ENCODE data around the gene CD81. TPM values are rescaled to one million over a fixed set of nuclear protein-coding genes. Genes with fewer than 3 reads are reported as not detected.
A peak's percentile ranks its signal among the peaks of the same experiment; 100 is the strongest.

The CD81 gene
- total and polyA plus RNA-seq, 2 donors from 2014 or later: 827 to 950 TPM

DNA sequence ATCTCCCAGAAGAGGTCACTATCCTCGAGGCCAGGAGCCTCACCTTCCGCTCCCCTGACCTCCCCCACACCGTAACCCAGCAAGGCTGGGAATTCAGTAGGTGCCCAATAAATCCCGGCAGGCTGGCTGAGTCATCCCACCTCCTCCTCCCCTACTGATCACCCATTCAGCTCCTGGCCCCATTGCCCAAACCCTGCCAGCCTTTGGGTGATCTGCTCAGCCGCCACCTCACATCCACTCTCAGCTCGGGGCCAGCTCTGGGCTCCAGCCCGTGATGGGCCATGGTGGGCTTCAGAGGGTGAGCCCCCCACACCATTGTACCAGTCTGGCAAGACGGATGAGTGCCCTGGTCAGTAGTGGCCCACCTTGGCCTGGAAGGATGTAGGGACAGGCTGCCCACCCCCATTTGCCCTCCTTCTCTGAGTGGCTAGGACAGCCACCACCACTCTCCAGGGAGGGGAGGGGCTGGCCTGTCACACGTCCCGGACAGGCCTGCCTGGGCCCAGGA lies 59.0 kb downstream of the CD81 start:
- intact Hi-C loops (cut with DNase I): no loop called here
- TF ChIP-seq, protein P1, sequence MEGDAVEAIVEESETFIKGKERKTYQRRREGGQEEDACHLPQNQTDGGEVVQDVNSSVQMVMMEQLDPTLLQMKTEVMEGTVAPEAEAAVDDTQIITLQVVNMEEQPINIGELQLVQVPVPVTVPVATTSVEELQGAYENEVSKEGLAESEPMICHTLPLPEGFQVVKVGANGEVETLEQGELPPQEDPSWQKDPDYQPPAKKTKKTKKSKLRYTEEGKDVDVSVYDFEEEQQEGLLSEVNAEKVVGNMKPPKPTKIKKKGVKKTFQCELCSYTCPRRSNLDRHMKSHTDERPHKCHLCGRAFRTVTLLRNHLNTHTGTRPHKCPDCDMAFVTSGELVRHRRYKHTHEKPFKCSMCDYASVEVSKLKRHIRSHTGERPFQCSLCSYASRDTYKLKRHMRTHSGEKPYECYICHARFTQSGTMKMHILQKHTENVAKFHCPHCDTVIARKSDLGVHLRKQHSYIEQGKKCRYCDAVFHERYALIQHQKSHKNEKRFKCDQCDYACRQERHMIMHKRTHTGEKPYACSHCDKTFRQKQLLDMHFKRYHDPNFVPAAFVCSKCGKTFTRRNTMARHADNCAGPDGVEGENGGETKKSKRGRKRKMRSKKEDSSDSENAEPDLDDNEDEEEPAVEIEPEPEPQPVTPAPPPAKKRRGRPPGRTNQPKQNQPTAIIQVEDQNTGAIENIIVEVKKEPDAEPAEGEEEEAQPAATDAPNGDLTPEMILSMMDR (IDR thresholded peaks at IDR 0.05; ENCODE audit: borderline replicate concordance, extremely low read depth, insufficient read depth): no peak
- H3K9me3 ChIP-seq (ENCODE audit: control insufficient read depth in 2 of 3, insufficient read depth in 1 of 3, low read length in 3 of 3): no peaks in the 10 kb centered on the region
- H3K4me3 ChIP-seq (ENCODE audit: low read length in 3 of 3): no peak overlapping the region
- H3K4me1 ChIP-seq (ENCODE audit: control insufficient read depth in 2 of 3, insufficient read depth in 2 of 3, low read depth in 1 of 3, low read length in 3 of 3): no peaks in the 10 kb centered on the region
- no peak overlapping the region for H3K9ac ChIP-seq (ENCODE audit: low read length in 3 of 3)
- peaks cover 0 to 6% (median 0%) of the 10 kb centered on the region in 3 donors for H3K36me3 ChIP-seq (ENCODE audit: control insufficient read depth in 2 of 3, insufficient read depth in 3 of 3, low read length in 3 of 3)
- FAIRE-seq (no peak), DNase-seq (peak in 1 of 5 donors; percentile 55)
- H3K27me3 ChIP-seq (ENCODE audit: control insufficient read depth, insufficient read depth, low read length): no peaks in the 10 kb centered on the region
- no peak overlapping the region for H3K27ac ChIP-seq (ENCODE audit: low read depth in 2 of 2, low read length in 2 of 2)

- DNase-seq: peak in 2 of 5 donors; percentile 36 to 69
Measured at GRCh38 chr11:2436521-2437031, 59.5 kb downstream of the CD81 start.

GRCh38 chr11:2437516-2437915 lies 60.4 kb downstream of the CD81 start:
- Histone ChIP-seq H3K9me3 (ENCODE audit: control insufficient read depth in 2 of 3, insufficient read depth in 1 of 3, low read length in 3 of 3) (no peaks in the 10 kb centered on the region), H3K36me3 (ENCODE audit: control insufficient read depth in 2 of 3, insufficient read depth in 3 of 3, low read length in 3 of 3) (peaks cover 0 to 6% (median 0%) of the 10 kb centered on the region in 3 donors), H3K27ac (ENCODE audit: low read depth in 2 of 2, low read length in 2 of 2) (no peak overlapping the region), H3K4me1 (ENCODE audit: control insufficient read depth in 2 of 3, insufficient read depth in 2 of 3, low read depth in 1 of 3, low read length in 3 of 3) (no peaks in the 10 kb centered on the region), H3K4me3 (ENCODE audit: low read length in 3 of 3) (no peak overlapping the region), H3K9ac (ENCODE audit: low read length in 3 of 3) (no peak overlapping the region), H3K27me3 (ENCODE audit: control insufficient read depth, insufficient read depth, low read length) (no peaks in the 10 kb centered on the region)
- intact Hi-C loops (cut with DNase I): no loop called here
- TF ChIP-seq, protein P1 (IDR thresholded peaks at IDR 0.05; ENCODE audit: borderline replicate concordance, extremely low read depth, insufficient read depth): no peak
- DNase-seq (peak in 1 of 5 donors; percentile 20), FAIRE-seq (no peak)

More at GRCh38 chr11:2436521-2437031, 59.5 kb downstream of the CD81 start:
- no peaks in the 10 kb centered on the region for H3K9me3 ChIP-seq (ENCODE audit: control insufficient read depth in 2 of 3, insufficient read depth in 1 of 3, low read length in 3 of 3)
- no peaks in the 10 kb centered on the region for H3K4me1 ChIP-seq (ENCODE audit: control insufficient read depth in 2 of 3, insufficient read depth in 2 of 3, low read depth in 1 of 3, low read length in 3 of 3)
- H3K4me3 ChIP-seq (ENCODE audit: low read length in 3 of 3): no peak overlapping the region
- H3K27ac ChIP-seq (ENCODE audit: low read depth in 2 of 2, low read length in 2 of 2): no peak overlapping the region
- H3K9ac ChIP-seq (ENCODE audit: low read length in 3 of 3): no peak overlapping the region
- peaks cover 0 to 6% (median 0%) of the 10 kb centered on the region in 3 donors for H3K36me3 ChIP-seq (ENCODE audit: control insufficient read depth in 2 of 3, insufficient read depth in 3 of 3, low read length in 3 of 3)
- no peaks in the 10 kb centered on the region for H3K27me3 ChIP-seq (ENCODE audit: control insufficient read depth, insufficient read depth, low read length)
- no peak for FAIRE-seq
- TF ChIP-seq, protein P1 (IDR thresholded peaks at IDR 0.05; ENCODE audit: borderline replicate concordance, extremely low read depth, insufficient read depth): no peak
- intact Hi-C loops (cut with DNase I): no loop called here

Measured in kidney (tissue), 14 donors.